HepG2 (cell line): ENCODE measurements around the gene FGGY. TPM values are rescaled to one million over a fixed set of nuclear protein-coding genes. Genes with fewer than 3 reads are reported as not detected.
A peak's percentile ranks its signal among the peaks of the same experiment; 100 is the strongest.

Experiments used
- ARID5B ChIP-seq: IDR thresholded peaks from 2 replicates; pipeline ENCODE4 v1.4.0; 2020; ENCODE audit warnings: mild to moderate bottlenecking, missing genetic modification reagents
- BCL6 ChIP-seq: IDR thresholded peaks from 2 replicates; pipeline ENCODE4 v1.6.1; 2016; ENCODE audit warnings: missing genetic modification reagents, missing compliant biosample characterization
- CEBPB ChIP-seq: IDR thresholded peaks from 2 replicates; pipeline ENCODE4 v1.6.1; 2011; ENCODE audit warnings: low read depth, low read length, improper control_type of control experiment, borderline replicate concordance
- STAG1 ChIP-seq: sonication (generic); formaldehyde crosslinking; IDR thresholded peaks from 2 replicates; pipeline ENCODE4 v1.4.0; 2020; ENCODE audit warnings: missing genetic modification reagents
- ZBTB26 ChIP-seq: IDR thresholded peaks from 2 replicates; pipeline ENCODE4 v1.6.1; 2016; ENCODE audit warnings: missing compliant biosample characterization, missing genetic modification reagents, borderline replicate concordance
- ZBTB34 ChIP-seq: sonication (generic); formaldehyde crosslinking; IDR thresholded peaks from 2 replicates; pipeline ENCODE4 v1.8.0; 2022; ENCODE audit warnings: mild to moderate bottlenecking, missing genetic modification reagents
- ZFP90 ChIP-seq: sonication (generic); formaldehyde crosslinking; IDR thresholded peaks from 2 replicates; pipeline ENCODE4 v1.8.0; 2022; ENCODE audit warnings: missing genetic modification reagents, mild to moderate bottlenecking, inconsistent platforms, borderline replicate concordance
- ZNF230 ChIP-seq: sonication (generic); formaldehyde crosslinking; IDR thresholded peaks from 2 replicates; pipeline ENCODE4 v1.4.0; 2020; ENCODE audit warnings: mild to moderate bottlenecking, missing genetic modification reagents
- ZNF354B ChIP-seq: sonication (generic); formaldehyde crosslinking; IDR thresholded peaks from 2 replicates; pipeline ENCODE4 v1.8.0; 2022; ENCODE audit warnings: mild to moderate bottlenecking, missing genetic modification reagents
- ZNF414 ChIP-seq: sonication (generic); formaldehyde crosslinking; IDR thresholded peaks from 2 replicates; pipeline ENCODE4 v1.5.0; 2020; ENCODE audit warnings: missing genetic modification reagents
- ZNF503 ChIP-seq: sonication (generic); formaldehyde crosslinking; IDR thresholded peaks from 2 replicates; pipeline ENCODE4 v1.4.0; 2020; ENCODE audit warnings: missing genetic modification reagents
- ZNF609 ChIP-seq: sonication (generic); formaldehyde crosslinking; IDR thresholded peaks from 2 replicates; pipeline ENCODE4 v1.4.0; 2020; ENCODE audit warnings: mild to moderate bottlenecking, missing genetic modification reagents, borderline replicate concordance
- ZNF724P ChIP-seq: sonication (generic); formaldehyde crosslinking; IDR thresholded peaks from 2 replicates; pipeline ENCODE4 v1.8.0; 2022; ENCODE audit warnings: missing genetic modification reagents, borderline replicate concordance
- polyA plus RNA-seq, 8 experiments: library from polyadenylated mRNA; depleted of rRNA in 3 of 8; stranded (reverse) in 7 of 8; unstranded in 1 of 8; fragments of >200 nt; fragmentation: Illumina TruSeq in 4 of 8; extraction: Trizol in 4 of 8; gene quantifications; 2 replicates each; pipeline versions ENCODE4 v1.2.1 to v1.2.3, GENCODE V29; 2011 to 2016; ENCODE audit warnings: low read depth in 4 of 8, missing spikeins in 1 of 8, mixed read lengths in 1 of 8; ENCODE audit not compliant: insufficient read depth in 1 of 8
- total RNA-seq, 5 experiments: library from RNA; depleted of rRNA; stranded (reverse); fragments of >200 nt; fragmentation: Illumina TruSeq; extraction: Trizol; gene quantifications; 2 replicates each; pipeline ENCODE4 v1.2.3, GENCODE V29; 2016; ENCODE audit warnings: low read depth in 1 of 5

FGGY gene
- total and polyA plus RNA-seq, 2 of the 13 experiments (the other 11 are each of a cell fraction or from before 2014, with no cell fraction given), result 15.7 to 27.5 TPM

GRCh38 chr1:59422921-59423575, 126.2 kb downstream of the FGGY start (continued):
- peak; percentile 27 for TF ChIP-seq STAG1
- TF ChIP-seq ZNF503 (CRISPR knock-in tag), result 0 out of 2 replicates have a peak, but pooled peaks have one; percentile 27
- TF ChIP-seq ZBTB26 (CRISPR knock-in tag), result 0 out of 2 replicates have a peak, but pooled peaks have one; percentile 24
- TF ChIP-seq ZFP90 (CRISPR knock-in tag), result 0 out of 2 replicates have a peak, but pooled peaks have one; percentile 30
- TF ChIP-seq ZNF724P (CRISPR knock-in tag), result no peak
- peak; percentile 80 for TF ChIP-seq BCL6
- TF ChIP-seq ZNF354B (CRISPR knock-in tag), result no peak
- TF ChIP-seq ZNF414 (CRISPR knock-in tag), result 0 out of 2 replicates have a peak, but pooled peaks have one; percentile 26
- TF ChIP-seq ZNF609 (CRISPR knock-in tag), result peak; percentile 43; the same call in 1 of the 2 replicates
- peak; percentile 71; the same call in 1 of the 2 replicates for TF ChIP-seq ARID5B
- peak; percentile 55; the same call in 1 of the 2 replicates for TF ChIP-seq ZNF230
- TF ChIP-seq CEBPB, result peak; percentile 74
- TF ChIP-seq ZBTB34 (CRISPR knock-in tag), result peak; percentile 97
